Small intestine (tissue), 7 donors: Measurements from ENCODE around the gene ZNF593OS. TPM values are rescaled to one million over a fixed set of nuclear protein-coding genes. Genes with fewer than 3 reads are reported as not detected.

Experiments
- DNase-seq, 2 donors: peaks; one replicate each; pipeline versions ENCODE4 v3.0.0 to v3.0.0-alpha.2; 2013
- FAIRE-seq: peaks from 2 replicates; lab custom pipeline; 2012; peaks lifted over from hg19 to GRCh38; lab: Jason Lieb, UNC
- H3K27ac ChIP-seq, 3 donors: one replicate each; pipeline ENCODE4 v1.5.1; 2013; ENCODE audit warnings: low read length in 2 of 3, mild to moderate bottlenecking in 2 of 3, control low read depth in 1 of 3, inconsistent platforms in 1 of 3, low read depth in 1 of 3, moderate library complexity in 1 of 3
- H3K27me3 ChIP-seq, 3 donors: one replicate each; pipeline ENCODE4 v1.6.1; 2013; ENCODE audit warnings: low read length in 3 of 3, inconsistent platforms in 1 of 3; ENCODE audit not compliant: control insufficient read depth in 3 of 3, insufficient read depth in 3 of 3
- H3K36me3 ChIP-seq, 3 donors: one replicate each; pipeline ENCODE4 v1.6.1; 2013; ENCODE audit warnings: low read length in 3 of 3, inconsistent platforms in 1 of 3, low read depth in 1 of 3, mild to moderate bottlenecking in 1 of 3, moderate library complexity in 1 of 3; ENCODE audit not compliant: control insufficient read depth in 3 of 3, insufficient read depth in 2 of 3
- H3K4me1 ChIP-seq, 3 donors: one replicate each; pipeline ENCODE4 v1.6.1; 2013; ENCODE audit warnings: low read length in 2 of 3, inconsistent platforms in 1 of 3, low read depth in 1 of 3, mild to moderate bottlenecking in 1 of 3, moderate library complexity in 1 of 3; ENCODE audit not compliant: control insufficient read depth in 3 of 3, insufficient read depth in 2 of 3
- H3K4me3 ChIP-seq, 3 donors: one replicate each; pipeline ENCODE4 v1.5.1; 2013; ENCODE audit warnings: low read length in 3 of 3, control low read depth in 1 of 3, inconsistent platforms in 1 of 3, low read depth in 1 of 3, mild to moderate bottlenecking in 1 of 3, moderate library complexity in 1 of 3
- H3K9me3 ChIP-seq, 2 donors: one replicate each; pipeline ENCODE4 v1.6.1; 2013; ENCODE audit warnings: low read depth in 1 of 2, low read length in 1 of 2; ENCODE audit not compliant: control insufficient read depth in 2 of 2, insufficient read depth in 1 of 2
- WGBS, 3 donors: extraction: QIAGEN DNeasy Blood & Tissue Kit; methylation state at CpG; one replicate each; pipeline ENCODE4 v1.1.7; 2013; 5-methylcytosine and 5-hydroxymethylcytosine counted together
- polyA plus RNA-seq, 4 donors: library from polyadenylated mRNA; stranded (reverse) in 3 of 4; unstranded in 1 of 4; fragments of 200-250 nt in 3 of 4; fragments of 120-200 nt in 1 of 4; gene quantifications; one replicate each; pipeline versions ENCODE4 v1.2.1 to v1.2.3, GENCODE V29; 2013
- donor health status: healthy with polysubstance abuse.
- donor health status: control.
- donor health status: control.
- donor health status: Bipolar disorder and iron deficiency.
- donor health status: healthy.

ZNF593OS gene
- polyA plus RNA-seq, 4 donors, result 0.16 to 0.50 TPM; not detected in 2

DNA sequence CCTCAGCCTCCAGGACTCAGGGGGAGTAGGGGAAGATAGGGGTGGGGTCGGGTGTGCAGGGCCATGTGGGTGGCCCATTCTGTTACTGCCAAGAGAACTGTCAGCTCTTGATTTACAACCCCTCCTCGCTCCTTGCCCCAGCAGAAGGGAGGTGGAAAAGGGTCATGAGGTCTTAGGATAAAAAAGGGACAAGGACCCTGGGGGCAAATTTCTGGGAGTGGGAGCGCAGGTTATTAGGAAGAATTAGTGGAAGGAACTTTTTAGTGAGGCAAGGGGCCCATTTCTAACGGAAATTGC, 11.9 kb downstream of the ZNF593OS start:
- no peak for DNase-seq
- Histone ChIP-seq H3K4me1 (peaks cover 0 to 20% (median 0%) of the 10 kb centered on the region in 3 donors), H3K36me3 (no peaks in the 10 kb centered on the region), H3K27ac (no peak overlapping the region), H3K27me3 (peaks cover 4 to 59% (median 14%) of the 10 kb centered on the region in 3 donors), H3K4me3 (peak overlapping the region in 1 of 3 donors; percentile 10), H3K9me3 (no peaks in the 10 kb centered on the region)
- 54 to 69% (median 64%) methylated on average over 4 of the region's 4 CpGs for WGBS, 3 donors
- FAIRE-seq, result no peak

DNA sequence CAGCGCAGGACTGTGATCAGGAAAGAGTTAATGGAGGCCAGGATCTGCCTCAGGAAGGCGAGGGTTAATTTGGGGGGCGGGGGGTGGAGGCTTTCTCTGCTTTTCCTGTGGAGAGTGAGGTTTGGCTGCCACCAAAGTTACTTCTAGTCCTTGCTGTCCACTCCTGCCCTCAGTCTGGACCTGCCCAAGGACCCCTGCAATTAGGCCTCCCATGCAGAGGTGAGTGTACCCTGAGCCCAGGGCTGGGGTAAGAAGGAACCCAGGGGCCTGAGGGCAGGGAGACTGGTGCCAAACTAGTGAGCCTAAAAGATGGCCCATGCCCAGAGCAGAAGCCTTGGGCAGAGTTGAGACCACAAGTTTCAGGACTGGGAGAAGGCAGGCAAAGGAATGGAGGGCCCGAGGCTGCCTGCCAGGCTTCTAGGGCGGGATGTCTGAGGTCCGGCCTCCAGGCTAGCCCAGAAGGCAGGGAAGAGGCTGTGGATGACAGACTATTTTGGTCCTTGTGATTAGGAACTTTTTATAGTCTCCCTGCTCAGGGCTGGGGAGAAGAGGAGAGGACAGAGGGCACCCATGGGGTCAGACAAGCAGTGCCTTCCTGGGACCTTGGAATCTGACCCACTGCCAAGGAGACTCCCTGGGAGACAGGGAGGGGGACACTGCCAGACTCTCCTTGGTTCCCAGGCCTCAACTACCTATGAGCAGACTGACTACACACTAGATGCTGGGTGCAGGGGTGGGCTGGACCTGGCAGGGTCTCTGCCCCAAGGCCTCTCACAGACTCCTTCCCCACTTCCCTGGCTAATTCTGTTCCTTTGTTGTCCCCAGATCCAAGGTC, 12.5 kb downstream of the ZNF593OS start, which contains the start of gene FAM110D:
FAM110D (plus strand) TSS at position 172 of the 835 bp plus-strand sequence. CDS start 2,213 bp downstream, outside the sequence.
- Histone ChIP-seq H3K4me1 (peaks cover 0 to 16% (median 0%) of the 10 kb centered on the region in 3 donors), H3K27ac (no peak within 1 kb of the TSS), H3K27me3 (peaks cover 4 to 59% (median 14%) of the 10 kb centered on the region in 3 donors), H3K36me3 (no peaks in the 10 kb centered on the region), H3K4me3 (peak within 1 kb of the TSS in 1 of 3 donors; percentile 10), H3K9me3 (no peaks in the 10 kb centered on the region)
- FAIRE-seq, result no peak
- no peak for DNase-seq
- WGBS, 3 donors, result 59 to 73% (median 68%) methylated on average over 6 of the region's 6 CpGs

DNA sequence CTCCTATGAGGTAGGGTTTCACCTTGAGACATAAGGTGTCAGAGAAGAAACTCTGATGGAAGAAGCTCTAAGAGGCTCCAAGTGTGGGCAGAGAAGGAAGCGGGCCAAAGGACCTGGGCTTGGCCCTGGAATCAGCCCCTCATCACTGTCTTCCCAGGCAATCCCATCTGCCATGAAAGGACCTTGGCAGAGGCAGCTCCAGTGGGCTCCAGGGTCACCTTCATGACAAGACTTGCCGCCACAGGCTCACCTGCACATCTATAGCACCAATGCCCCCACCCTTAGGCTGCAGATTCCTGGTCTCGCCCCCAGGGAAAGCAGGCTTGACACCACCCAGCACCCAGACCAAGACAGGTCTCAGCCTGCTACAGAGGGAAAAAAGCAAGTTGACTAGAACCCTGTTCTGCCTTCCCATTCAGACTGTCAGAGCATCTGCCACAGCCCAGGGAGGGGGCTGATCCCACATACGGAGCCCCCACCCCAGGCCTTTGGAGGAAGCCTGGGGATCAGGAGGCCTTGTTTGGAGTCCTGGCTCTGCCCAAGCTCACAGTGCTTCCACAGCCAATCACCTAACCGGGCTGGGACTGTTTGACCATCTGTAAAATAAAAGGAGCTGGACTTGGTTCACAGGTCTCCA, 13.2 kb downstream of the ZNF593OS start:
- FAIRE-seq (no peak), DNase-seq (no peak)
- Histone ChIP-seq H3K4me1 (peaks cover 0 to 12% (median 0%) of the 10 kb centered on the region in 3 donors), H3K36me3 (no peaks in the 10 kb centered on the region), H3K9me3 (no peaks in the 10 kb centered on the region), H3K27ac (no peak overlapping the region), H3K4me3 (no peak overlapping the region), H3K27me3 (peaks cover 4 to 53% (median 14%) of the 10 kb centered on the region in 3 donors)
- WGBS, 3 donors, result 77 to 96% (median 85%) methylated on average over 5 of the region's 5 CpGs

DNA sequence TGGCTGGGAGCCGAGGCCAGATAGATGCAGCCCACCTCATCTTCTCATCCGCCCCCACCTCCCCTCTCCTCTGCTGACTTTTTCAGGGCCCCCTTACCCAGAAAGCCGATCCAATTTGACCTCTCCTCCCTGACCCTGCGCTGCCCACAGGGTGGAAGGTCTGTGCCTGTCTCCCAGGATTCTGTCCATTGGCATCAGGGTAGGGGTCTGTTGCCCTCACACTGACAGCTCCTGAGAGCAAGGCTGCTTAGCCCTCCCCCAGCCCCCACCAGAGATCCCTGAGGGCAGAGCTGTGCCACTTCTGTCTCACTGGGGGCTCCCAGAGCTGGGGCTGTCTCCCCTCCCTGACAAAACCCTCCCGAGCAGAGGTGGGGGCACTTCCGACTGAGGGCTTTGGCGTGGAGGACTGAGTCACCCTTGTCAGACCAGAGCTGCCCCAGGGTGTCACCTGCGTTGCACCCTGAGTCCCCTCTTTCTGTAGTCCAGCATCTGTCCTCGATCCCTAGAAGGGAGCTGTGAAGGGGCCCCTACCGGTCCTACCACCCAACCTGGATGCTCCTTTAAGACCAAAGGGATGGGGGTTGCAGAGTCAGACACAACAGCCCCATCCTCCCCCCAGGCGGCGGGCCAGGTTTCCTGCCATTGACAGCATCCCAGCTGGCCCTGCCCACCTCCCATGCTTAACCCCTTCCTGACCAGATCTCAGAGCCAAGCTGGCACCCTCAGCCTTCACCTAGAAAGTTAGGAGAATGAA, 15.2 kb downstream of the ZNF593OS start:
- H3K4me1 ChIP-seq, result peaks cover 0 to 6% (median 0%) of the 10 kb centered on the region in 3 donors
- no peaks in the 10 kb centered on the region for H3K36me3 ChIP-seq
- no peak overlapping the region for H3K4me3 ChIP-seq
- H3K27ac ChIP-seq, result peak overlapping the region in 1 of 3 donors; percentile 46
- peaks cover 0 to 39% (median 9%) of the 10 kb centered on the region in 3 donors for H3K27me3 ChIP-seq
- DNase-seq (no peak), FAIRE-seq (no peak)
- 26 to 34% (median 31%) methylated on average over 11 to 12 of the region's 12 CpGs for WGBS, 3 donors
- H3K9me3 ChIP-seq, result no peaks in the 10 kb centered on the region

DNA sequence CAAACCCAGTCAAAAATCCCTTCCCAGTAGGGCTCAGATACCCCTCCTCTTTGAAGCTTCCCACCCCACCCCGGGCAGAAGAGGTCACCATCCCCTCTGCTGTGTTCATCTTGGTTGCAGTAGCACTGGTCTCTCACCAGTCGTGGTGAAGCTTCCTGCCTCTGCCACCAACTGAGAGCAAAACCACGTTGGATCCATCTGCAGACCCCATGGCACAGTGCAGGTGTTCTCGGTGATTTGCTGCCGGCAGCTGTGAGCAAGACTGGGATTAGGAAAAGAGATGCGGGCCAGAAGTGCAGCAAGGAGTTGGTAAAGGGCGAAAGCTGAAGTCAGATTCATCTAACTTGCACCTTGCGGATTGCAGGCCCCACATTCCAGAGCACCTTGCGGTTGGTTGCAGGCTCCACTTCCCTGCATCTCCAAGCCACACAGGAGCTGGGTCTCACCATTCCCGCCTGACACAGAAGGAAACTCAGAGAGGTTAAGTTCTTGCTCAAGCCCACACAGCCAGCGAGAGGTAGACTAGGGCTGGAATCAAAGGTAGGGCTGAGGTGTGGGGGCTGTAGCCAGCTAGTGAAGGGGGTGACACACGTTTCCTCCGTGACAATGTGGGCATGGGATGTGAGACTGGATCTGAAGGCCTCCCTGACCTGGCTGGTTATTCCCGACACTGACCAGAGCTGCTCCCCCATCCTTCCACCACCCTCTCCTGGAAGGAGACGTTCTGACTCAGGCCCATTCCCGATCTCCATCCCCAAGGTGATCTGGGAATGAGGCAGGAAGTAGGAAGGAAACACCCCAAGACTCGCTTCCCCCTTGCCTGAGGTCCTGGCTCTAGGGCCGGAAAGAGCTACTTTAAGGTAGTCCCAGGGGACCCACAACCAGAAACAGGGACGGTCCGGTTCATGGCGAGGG, 16.0 kb downstream of the ZNF593OS start:
- Histone ChIP-seq H3K36me3 (no peaks in the 10 kb centered on the region), H3K4me3 (no peak overlapping the region), H3K27me3 (peaks cover 0 to 34% (median 6%) of the 10 kb centered on the region in 3 donors), H3K27ac (peak overlapping the region in 1 of 3 donors; percentile 46), H3K4me1 (no peaks in the 10 kb centered on the region), H3K9me3 (no peaks in the 10 kb centered on the region)
- 62 to 68% (median 64%) methylated on average over 21 of the region's 21 CpGs for WGBS, 3 donors
- FAIRE-seq (no peak), DNase-seq (no peak)

DNA sequence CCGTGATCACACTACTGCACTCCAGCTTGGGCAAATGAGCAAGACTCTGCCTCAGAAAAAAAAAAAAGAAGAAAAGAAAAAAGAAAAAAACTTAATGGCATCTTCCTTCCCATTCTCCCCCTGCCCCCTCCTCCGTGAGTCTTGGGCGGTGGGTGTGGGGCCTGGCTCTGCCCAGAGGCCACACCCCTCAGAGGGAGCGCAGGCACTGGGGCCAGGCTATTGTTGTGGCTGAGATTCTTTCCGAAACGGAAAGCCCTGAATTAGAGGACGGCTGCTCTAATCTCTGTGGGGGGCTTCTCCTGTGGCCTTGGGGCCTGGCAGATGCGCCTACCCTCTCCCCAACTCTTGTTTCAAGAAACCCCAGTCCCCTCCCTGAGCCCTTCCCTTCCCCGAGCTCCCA, 16.9 kb downstream of the ZNF593OS start:
- FAIRE-seq (no peak), DNase-seq (no peak)
- Histone ChIP-seq H3K4me1 (no peaks in the 10 kb centered on the region), H3K36me3 (no peaks in the 10 kb centered on the region), H3K27me3 (peaks cover 0 to 29% (median 6%) of the 10 kb centered on the region in 3 donors), H3K27ac (no peak overlapping the region), H3K4me3 (no peak overlapping the region), H3K9me3 (no peaks in the 10 kb centered on the region)
- WGBS, 3 donors, result 40 to 61% (median 48%) methylated on average over 8 to 9 of the region's 9 CpGs

DNA sequence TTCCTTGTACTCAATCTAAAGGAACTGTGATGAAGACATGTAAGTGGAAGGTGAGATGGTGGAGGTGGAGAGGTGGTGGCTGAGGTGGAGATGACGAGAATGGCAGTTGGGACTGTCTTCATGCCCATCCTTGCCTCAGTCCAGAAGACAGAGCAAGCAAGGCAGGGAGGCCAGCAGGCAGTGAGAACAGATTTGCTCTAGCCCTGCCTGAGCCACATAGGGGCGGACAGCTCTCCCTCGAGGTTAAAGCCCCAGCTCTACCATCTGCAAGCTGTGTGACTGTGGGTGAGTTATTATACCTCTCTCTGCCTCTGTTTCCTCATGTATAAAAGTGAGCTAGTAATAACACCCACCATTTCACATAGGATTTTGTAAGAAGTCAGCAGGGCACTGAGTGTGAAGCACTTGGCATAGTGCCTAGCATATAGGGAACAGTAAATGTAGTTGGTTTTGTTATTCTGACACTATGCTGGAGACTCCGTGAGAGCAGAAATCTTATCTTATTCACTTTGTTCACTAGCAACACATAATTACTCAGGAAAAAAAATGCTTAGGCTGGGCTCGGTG, 17.6 kb downstream of the ZNF593OS start:
- 50 to 55% (median 53%) methylated on average over 5 of the region's 5 CpGs for WGBS, 3 donors
- Histone ChIP-seq H3K36me3 (no peaks in the 10 kb centered on the region), H3K27ac (no peak overlapping the region), H3K4me3 (no peak overlapping the region), H3K9me3 (no peaks in the 10 kb centered on the region), H3K27me3 (peaks cover 0 to 29% (median 6%) of the 10 kb centered on the region in 3 donors), H3K4me1 (no peaks in the 10 kb centered on the region)
- no peak for FAIRE-seq
- DNase-seq, result no peak
